ENCODE measurements around the gene DENND1A.
"Not testable (repeated sequence)": the region's sequence is repeated elsewhere in the genome, so short reads cannot be mapped to it uniquely, and the experiment has no call there.

Gene DENND1A

GRCh38 chr9:123947326-123947725, 17.4 kb upstream of the DENND1A start:
- no peak for DNase-seq

DNA sequence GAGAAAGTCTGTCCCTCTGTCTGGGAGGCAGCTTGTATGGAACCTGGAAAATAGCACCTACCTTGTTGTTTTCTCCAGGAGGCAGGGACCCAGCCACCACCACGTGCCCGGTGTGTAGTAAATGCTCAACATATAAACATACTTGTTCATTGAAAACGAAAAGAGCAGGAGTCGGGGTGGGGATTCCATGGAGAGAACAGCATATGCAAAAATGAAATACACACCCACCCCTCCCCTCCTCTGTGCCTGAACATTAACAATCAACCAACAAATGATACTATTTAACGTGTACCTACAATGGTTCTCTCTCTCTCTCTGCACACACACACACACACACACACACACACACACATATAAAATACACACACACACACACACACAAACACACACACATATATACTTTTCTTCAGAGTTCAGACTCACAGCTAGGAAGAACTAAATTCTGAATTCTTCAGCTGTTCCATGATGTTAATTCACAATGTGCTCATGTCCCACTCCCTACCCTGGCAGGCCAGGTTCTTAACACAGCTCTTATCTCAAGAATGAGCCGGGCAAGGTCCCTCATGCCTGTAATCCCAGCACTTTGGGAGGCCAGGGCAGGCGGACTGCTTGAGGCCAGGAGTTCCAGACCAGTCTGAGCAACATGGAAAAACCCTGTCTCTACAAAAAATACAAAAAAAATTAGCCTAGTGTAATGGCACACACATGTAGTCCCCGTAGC, 16.3 kb upstream of the DENND1A start:
- DNase-seq: no peak

- no peak for DNase-seq
These were observed 15.6 kb upstream of the DENND1A start for GRCh38 chr9:123945532-123945931.

DNA sequence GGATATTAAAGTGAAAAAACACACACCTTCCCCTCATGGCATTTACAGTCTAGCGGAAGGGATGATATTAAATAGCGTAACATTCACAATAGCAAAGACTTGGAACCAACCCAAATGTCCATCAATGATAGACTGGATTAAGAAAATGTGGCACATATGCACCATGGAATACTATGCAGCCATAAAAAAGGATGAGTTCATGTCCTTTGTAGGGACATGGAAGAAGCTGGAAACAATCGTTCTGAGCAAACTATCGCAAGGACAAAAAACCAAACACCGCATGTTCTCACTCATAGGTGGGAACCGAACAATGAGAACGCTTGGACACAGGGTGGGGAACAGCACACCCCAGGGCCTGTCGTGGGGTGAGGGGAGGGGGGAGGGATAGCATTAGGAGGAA, 14.5 kb upstream of the DENND1A start:
- not testable (repeated sequence) for DNase-seq

- no peak for DNase-seq
These were observed 13.7 kb upstream of the DENND1A start for GRCh38 chr9:123943671-123944070.

DNA sequence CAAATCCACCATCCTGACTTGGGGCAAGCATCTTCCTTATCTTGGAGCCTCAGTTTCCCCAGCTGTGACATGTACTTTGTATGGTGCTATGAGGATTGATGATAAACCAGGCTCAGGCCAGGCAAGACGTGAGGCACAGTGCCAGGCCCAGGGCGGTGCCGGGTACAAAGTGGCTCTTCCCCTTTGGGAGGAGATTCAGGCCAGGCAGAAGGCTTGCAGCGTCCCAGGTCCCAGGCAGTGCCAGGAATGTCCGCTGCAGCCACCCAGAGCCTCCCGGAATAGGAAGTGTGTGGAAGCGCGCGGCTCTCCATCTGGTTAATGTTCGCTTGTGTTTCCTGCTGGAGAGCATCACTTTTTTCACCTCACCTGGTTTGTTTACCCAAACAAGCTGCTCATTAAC, 12.6 kb upstream of the DENND1A start:
- no peak for DNase-seq

DNA sequence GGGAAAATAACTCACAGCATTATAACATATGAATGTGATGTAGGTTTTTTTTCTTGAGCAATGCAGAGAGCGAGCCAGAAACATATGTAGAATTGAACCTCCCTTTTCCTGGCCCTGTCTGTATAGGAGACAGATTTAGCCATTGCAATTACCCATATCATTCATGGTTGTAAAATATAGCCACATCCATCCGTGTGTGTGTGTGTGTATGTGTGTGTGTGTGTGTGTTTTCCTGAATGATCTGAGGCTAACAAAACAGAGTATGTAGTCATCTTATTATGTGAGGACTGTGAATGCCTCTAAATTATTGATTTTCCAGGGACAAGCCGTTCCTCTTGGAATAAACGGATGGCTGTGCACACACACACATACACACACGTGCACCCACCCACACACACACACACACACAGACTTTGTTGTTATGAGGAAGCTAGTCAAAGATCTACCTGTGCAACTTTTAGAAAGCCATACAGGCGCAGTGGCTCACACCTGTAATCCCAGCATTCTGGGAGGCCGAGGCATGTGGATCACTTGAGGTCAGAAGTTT, 11.7 kb upstream of the DENND1A start:
- DNase-seq: no peak

DNA sequence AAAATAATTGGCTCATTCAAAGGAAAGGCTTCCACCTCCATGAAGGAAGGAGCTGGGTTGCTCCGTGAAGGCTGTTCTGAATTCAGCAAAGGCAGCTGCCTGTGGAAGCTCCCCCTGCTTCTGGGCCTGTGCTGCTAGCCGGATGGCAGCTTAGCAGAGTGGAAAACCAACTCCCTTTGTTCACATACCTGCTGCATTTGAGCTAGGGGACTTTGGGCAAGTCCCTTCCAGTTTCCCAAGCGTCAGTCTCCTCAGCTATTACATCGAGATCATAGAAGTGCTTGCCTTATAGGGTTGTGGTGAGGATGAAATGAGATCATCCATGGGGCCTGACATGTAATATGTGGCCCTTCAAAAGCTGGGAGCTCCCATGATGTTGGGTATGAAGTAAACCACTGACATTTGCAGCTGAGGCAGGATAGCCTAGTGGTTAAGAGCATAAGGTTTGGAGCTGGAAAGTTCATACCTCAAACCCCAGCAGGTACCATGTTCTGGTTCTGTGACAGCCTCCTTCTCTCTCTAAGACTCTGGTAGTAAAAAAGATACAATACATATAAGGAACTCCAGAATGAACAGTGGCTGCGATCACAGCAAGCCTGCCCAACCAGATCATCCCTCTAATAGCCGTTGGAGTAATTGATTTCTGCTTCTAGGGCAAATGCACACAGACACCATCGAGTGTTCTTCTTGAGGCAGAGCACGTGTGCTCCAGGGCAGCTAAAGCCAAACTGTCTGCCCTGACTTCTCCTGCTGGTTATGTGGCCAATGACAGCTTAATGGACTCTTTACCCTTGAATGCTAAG, 11.0 kb upstream of the DENND1A start:
- DNase-seq: no peak

- DNase-seq: no peak
These were observed 8.5 kb upstream of the DENND1A start for GRCh38 chr9:123938401-123938800.

DNA sequence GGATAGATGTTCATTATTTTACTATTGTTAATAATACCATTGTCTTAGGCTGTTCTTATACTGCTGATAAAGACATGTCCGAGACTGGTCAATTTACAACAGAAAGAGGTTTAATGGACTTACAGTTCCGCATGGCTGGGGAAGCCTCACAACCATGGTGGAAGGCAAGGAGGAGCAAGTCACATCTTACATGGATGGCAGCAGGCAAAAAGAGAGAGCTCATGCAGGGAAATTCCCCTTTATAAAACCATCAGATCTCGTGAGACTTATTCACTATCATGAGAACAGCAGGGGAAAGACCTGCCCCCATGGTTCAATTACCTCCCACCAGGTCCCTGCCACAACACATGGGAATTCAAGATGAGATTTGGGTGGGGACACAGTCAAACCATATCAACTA, 6.6 kb upstream of the DENND1A start:
- not testable (repeated sequence) for DNase-seq

GRCh38 chr9:123933440-123934212, 3.7 kb upstream of the DENND1A start:
- DNase-seq: no peak

DNA sequence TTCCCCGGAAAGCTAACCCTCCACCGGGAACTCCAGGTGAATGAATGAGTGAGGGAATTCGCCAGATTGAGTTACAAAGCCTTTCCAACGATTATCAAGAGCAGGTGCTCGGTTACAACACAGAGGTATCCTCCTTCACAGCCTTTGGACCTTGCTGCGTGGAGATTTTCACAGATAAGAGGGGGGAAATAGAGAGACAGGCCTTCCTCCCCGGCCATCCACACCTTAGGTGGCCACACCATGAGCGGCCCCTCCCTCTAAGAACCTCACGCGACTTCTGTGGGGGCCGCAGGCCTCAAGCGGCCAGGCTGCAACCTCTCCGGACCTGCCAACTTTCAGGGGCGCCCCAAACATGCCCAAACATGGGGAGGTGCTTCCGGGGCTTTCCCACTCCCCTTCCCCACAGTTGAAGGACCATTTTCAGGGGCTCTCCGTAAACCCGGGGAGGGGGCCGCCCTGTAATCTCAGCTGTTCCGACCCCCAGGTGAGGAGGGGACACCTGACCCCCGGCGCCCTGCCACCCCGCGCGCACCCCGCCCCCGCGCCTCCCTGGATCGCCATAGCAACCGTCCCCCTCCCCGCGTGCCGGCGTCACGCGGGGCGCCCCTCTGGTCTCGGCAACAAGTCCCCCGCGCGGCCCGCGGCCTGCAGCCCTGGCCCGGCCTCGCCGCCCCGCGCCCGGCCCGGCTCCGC, 603 bp downstream of the DENND1A start:
- no peak for DNase-seq

DNA sequence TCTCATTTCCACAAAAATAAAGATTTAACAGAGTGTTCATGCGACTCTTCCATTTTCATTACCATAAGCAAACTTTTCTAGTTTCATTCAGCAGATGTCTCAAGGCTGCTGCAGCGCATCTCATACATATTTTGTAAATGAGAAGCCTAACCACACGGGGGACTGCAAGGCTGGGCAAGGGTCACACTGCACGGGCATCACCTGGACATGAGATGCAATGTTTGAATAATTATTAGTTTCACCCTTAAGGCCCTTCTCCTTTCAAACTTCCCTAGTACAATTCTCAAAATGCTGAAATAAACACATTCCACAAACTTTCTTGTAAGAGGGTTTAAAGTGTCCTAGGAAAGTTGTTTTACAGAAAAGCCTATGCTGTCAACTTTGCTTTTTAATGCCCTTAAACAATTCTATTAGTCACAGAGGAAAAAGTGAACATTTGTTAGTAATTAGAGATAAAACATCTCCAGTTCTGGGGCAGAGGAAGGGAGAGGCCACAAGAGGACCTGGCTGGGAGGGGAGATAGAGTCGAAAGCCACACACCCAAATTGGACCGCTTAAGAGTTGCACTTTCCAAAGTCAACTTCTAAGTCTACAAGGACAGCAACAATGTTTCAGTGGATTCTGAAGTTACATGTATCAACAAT, 1.3 kb downstream of the DENND1A start:
- no peak for DNase-seq

- no peak for DNase-seq
These were observed 2.0 kb downstream of the DENND1A start for GRCh38 chr9:123927625-123928532.

GRCh38 chr9:123926941-123927340, 3.0 kb downstream of the DENND1A start:
- DNase-seq: no peak

- no peak for DNase-seq
These were observed 4.1 kb downstream of the DENND1A start for GRCh38 chr9:123925819-123926218.

DNA sequence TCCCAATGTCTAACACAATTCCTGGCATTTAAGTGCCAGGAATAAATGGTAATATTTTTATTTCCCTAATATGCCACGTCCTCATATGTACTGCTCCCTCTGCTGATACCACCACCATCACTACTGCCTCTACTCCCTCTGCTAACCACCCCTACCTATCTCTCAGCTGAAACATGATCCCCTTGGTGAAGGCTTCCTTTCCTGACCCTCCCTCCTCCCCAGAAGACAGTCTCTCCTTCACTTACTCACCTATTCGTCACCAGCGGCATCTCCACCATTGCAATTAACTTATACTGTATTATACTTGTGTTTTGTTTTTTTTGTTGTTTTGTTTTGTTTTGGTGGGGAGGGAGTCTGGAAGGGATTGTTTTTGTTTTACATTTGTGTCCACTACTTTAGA, 4.8 kb downstream of the DENND1A start:
- no peak for DNase-seq

GRCh38 chr9:123924727-123925126, 5.2 kb downstream of the DENND1A start:
- no peak for DNase-seq

- no peak for DNase-seq
These were observed 6.0 kb downstream of the DENND1A start for GRCh38 chr9:123923884-123924283.

DNA sequence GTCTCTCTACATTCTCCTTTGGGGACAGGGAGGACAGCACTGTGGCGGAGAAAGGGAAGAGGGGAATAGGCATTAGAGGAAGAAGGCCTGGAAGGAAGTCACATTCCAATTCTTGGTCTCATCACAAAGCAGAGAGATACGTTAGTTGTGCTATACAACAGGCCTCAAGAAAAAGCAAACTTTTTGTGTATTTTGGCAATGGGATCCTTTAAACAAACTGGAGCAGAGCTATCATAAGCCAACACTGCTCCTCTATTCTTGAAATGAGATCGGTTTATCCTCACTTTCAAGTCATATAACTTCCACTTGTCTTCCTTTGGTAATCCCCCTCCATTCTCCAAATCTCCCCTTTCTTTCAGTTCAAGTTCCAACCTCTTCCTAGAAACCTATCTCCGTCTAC, 6.5 kb downstream of the DENND1A start:
- no peak for DNase-seq

- no peak for DNase-seq
These were observed 7.0 kb downstream of the DENND1A start for GRCh38 chr9:123922911-123923310.
